ENCODE measurements around the gene MGAM2.

DNA sequence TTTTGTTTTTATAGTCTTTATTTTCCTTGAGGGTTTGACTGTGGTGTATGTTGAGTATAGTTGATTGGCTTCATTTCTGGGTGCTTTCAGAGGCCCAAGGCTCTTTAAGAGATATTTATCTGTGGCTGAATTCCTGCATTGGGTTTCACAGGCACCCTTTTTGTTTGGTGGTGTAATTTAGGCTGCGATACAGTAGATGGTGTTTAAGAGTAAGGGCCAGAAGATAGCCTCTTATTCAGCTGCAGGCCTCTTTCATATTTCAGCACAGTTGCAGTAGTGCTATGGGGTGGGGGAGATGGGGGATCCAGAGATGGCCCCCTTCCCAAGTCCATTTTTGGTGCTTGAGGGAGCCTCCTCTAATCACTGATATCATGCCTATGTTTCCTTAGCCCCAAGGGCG lies 69.7 kb downstream of the MGAM2 start:
- TF ChIP-seq POLR2AphosphoS5 (IDR thresholded peaks at IDR 0.05; ENCODE audit: low read depth): no peak
- TF ChIP-seq, protein P1, sequence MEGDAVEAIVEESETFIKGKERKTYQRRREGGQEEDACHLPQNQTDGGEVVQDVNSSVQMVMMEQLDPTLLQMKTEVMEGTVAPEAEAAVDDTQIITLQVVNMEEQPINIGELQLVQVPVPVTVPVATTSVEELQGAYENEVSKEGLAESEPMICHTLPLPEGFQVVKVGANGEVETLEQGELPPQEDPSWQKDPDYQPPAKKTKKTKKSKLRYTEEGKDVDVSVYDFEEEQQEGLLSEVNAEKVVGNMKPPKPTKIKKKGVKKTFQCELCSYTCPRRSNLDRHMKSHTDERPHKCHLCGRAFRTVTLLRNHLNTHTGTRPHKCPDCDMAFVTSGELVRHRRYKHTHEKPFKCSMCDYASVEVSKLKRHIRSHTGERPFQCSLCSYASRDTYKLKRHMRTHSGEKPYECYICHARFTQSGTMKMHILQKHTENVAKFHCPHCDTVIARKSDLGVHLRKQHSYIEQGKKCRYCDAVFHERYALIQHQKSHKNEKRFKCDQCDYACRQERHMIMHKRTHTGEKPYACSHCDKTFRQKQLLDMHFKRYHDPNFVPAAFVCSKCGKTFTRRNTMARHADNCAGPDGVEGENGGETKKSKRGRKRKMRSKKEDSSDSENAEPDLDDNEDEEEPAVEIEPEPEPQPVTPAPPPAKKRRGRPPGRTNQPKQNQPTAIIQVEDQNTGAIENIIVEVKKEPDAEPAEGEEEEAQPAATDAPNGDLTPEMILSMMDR (IDR thresholded peaks at IDR 0.05; ENCODE audit: insufficient read depth, low read length): no peak
- TF ChIP-seq, protein P2, sequence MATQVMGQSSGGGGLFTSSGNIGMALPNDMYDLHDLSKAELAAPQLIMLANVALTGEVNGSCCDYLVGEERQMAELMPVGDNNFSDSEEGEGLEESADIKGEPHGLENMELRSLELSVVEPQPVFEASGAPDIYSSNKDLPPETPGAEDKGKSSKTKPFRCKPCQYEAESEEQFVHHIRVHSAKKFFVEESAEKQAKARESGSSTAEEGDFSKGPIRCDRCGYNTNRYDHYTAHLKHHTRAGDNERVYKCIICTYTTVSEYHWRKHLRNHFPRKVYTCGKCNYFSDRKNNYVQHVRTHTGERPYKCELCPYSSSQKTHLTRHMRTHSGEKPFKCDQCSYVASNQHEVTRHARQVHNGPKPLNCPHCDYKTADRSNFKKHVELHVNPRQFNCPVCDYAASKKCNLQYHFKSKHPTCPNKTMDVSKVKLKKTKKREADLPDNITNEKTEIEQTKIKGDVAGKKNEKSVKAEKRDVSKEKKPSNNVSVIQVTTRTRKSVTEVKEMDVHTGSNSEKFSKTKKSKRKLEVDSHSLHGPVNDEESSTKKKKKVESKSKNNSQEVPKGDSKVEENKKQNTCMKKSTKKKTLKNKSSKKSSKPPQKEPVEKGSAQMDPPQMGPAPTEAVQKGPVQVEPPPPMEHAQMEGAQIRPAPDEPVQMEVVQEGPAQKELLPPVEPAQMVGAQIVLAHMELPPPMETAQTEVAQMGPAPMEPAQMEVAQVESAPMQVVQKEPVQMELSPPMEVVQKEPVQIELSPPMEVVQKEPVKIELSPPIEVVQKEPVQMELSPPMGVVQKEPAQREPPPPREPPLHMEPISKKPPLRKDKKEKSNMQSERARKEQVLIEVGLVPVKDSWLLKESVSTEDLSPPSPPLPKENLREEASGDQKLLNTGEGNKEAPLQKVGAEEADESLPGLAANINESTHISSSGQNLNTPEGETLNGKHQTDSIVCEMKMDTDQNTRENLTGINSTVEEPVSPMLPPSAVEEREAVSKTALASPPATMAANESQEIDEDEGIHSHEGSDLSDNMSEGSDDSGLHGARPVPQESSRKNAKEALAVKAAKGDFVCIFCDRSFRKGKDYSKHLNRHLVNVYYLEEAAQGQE (IDR thresholded peaks at IDR 0.05; ENCODE audit: insufficient replicate concordance, low read depth): no peak
- TF ChIP-seq GABPA (IDR thresholded peaks at IDR 0.05; ENCODE audit: low read depth): no peak
- TF ChIP-seq SPI1 (IDR thresholded peaks at IDR 0.05; ENCODE audit: borderline replicate concordance, low read depth): no peak

Data from HL-60 (cell line).